ENCODE data around the gene ARHGEF10L.
A peak's percentile ranks its signal among the peaks of the same experiment; 100 is the strongest.

ARHGEF10L gene

GRCh38 chr1:17633654-17634053, 94.2 kb downstream of the ARHGEF10L start:
- DNase-seq (ENCODE audit: low spot score), result no peak

DNA sequence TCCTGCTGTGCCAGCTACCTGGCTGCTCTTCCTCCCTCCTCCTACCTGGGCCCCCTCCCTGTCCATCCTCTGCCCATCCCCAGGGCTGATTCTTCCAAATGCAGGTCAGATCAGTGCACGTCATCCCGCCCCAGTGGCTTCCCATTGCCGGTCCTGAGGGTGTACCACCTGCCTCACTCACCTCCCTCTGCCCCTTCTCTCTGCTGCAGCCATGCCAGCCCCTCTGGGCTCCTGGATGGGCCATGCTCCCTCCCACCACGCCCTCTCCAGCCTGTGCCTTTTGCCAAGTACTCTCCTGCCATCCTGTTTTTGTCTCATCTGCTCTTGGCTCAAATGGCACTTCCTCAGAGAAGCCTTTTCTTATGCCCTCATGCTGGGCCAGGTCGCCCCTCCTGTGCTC, 95.8 kb downstream of the ARHGEF10L start:
- no peak for DNase-seq (ENCODE audit: low spot score)

DNA sequence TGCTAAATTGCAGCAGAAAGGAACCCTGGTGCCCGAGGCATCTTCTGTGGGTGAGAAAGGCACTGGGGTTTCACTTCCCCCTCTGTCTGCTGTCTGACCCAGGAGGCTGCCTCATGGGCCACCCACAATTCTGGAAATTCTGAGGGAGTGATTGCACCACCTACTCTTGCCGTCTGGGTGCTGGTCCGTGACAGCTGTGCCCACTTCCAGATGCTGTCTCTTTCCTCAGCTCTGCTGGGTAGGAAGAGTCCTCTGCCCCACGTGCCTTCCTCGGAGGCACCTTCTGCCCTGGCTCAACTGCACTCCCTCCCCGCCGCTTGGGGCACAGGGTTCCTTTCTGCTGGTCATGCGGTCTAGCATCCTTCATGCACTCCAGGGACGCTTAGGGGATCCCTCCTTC, 96.3 kb downstream of the ARHGEF10L start:
- DNase-seq (ENCODE audit: low spot score), result no peak

- DNase-seq (ENCODE audit: low spot score), result no peak
Measured at GRCh38 chr1:17636612-17637011, 97.1 kb downstream of the ARHGEF10L start.

GRCh38 chr1:17637055-17637454, 97.6 kb downstream of the ARHGEF10L start:
- no peak for DNase-seq (ENCODE audit: low spot score)

- no peak for DNase-seq (ENCODE audit: low spot score)
Measured at GRCh38 chr1:17639703-17640340, 100.3 kb downstream of the ARHGEF10L start.

DNA sequence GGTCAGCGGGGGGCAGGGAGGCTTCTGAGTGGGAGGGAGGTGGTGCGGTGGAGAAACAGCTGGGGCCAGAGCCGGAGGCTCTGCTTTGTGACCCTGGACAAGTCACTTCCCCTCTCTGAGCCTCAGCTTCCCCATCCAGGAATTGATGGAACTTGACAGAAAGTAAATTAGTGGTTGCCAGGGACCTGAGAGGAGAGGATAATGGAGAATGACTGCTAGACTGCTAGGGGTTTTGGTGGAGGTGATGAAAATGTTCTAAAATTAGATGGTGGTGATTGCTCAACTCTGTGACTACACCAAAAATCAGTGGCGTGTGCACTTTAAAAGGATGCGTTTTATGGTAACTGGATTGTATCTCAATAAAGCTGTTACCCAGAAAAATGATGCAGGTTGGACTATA, 100.9 kb downstream of the ARHGEF10L start:
- DNase-seq (ENCODE audit: low spot score), result no peak

GRCh38 chr1:17640975-17641374, 101.5 kb downstream of the ARHGEF10L start:
- no peak for DNase-seq (ENCODE audit: low spot score)

GRCh38 chr1:17642169-17642568, 102.7 kb downstream of the ARHGEF10L start:
- no peak for DNase-seq (ENCODE audit: low spot score)

DNA sequence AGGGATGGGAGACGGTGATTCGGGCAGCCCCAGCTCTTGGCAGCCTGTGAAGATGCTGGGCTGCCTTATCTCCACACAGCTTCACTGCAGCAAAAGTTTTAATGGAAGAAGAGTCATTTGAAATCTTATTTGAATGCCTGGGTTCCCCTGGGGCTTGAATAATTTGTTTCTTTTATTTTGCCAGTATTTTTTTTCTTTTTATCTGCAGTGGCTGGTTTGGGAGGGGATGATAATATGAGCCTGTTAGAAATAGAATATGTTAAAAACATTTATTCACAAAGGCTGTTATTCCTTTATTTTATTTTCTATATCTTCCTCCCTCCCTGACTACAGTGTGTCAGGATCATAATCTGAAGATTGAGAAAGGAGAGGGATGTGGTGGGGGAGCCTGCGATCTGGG, 103.4 kb downstream of the ARHGEF10L start:
- no peak for DNase-seq (ENCODE audit: low spot score)

GRCh38 chr1:17643861-17644703, 104.6 kb downstream of the ARHGEF10L start:
- DNase-seq (ENCODE audit: low spot score), result no peak

GRCh38 chr1:17645068-17645911, 105.8 kb downstream of the ARHGEF10L start:
- no peak for DNase-seq (ENCODE audit: low spot score)

DNA sequence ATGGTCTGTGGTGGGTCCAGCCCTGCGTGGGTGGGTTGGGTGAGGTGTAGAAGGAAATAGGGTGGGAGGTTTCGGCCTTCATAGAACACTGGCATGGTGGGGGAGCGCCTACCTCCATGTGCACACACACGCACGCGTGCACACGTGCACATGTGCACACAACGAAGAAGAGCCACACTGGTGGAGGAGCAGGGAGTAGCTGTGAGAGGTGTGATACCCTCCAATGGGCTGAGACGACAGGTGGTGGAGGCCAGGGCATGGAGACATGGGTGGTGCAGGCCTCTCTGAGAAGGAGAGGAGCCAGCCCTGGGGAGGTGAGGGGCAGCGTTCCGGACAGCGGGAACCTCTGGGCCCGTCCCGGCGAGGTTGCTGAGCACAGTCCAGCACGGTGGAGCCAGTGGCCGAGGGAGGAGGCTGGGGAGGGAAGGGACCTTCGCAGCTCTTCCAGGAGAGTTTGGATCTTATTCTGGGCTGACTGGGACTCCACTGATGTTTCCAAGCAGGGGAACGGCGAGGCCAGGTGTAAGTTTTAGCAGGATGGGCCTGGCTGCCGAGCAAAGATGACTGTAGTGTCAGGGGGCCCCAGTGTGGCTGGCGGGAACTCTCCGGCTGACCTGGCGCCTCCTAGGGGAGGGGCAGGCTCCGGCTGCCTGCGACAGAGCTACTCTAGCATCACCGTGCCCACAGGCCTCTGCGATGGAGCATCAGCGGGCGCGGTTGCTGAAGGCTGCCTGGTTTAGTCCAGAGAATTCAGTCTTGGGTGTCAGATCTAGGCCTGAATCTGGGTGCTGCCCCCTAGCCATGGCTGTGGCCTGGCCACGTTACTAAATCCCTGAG, 107.2 kb downstream of the ARHGEF10L start:
- no peak for DNase-seq (ENCODE audit: low spot score)

DNA sequence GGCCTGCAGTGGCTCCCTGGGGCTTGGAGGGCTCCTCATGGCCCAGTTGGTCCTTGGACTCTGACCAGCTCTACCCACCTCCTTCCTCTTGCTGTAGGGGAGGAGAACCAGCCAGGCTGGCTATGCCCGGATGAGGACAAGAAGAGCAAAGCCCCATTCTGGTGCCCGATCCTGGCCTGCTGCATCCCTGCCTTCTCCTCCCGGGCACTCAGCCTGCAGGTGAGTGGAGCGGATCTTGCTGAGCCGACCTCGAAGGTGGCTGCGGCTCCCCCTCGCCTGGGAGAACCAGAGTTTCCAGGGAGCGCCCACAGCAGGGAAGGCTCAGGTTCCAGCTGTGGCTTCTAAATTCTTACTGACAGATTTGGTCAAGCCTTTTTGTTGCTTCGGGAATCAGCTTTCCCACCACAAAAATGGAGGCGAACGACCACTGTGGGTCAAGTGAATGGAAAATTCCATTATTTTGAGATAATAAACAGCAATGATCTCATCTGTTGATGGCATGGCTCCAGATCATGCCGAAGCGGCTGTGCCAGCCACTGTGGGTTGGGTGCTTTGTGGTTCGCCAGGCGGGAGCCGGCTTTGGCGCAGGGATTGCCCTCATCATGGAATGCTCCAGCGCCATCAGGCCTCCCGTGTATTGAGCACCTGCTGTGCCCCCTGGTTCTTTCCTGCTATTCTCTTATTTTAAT, 109.1 kb downstream of the ARHGEF10L start:
- no peak for DNase-seq (ENCODE audit: low spot score)

DNA sequence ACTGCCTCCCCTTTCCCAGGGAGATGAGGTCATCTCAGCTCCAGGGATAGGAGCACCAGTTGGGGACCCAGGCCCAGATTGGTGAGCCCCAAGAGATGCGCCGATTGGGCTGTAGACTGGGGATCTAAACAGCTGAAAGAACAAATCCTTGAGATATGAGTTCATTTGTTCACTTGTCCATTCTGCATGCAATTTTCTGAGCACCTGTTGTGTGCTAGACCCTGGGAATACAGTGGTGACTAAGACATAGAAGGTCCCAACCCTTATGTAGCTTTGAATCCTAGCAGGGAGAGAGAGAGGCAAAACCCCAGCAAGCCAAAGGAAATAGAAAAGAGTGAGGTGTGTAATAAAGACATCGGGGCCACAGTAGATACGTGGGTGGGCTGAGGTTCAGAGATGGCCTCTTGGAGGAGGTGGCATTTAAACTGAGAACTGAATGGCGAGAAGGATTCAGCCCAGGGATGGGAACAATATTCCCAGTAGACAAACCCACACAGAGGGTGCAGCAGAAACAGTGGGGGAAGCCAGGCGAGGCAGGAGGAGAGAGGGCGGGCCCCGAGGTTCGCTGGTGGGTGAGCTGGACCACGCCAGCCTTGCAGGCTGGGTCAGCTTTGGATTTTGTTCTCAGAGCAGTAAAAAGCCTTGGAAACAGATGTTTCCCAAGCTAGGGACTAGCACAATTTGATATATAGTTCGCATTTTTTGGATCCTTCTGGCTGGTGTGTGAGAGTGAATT, 110.0 kb downstream of the ARHGEF10L start:
- no peak for DNase-seq (ENCODE audit: low spot score)

DNA sequence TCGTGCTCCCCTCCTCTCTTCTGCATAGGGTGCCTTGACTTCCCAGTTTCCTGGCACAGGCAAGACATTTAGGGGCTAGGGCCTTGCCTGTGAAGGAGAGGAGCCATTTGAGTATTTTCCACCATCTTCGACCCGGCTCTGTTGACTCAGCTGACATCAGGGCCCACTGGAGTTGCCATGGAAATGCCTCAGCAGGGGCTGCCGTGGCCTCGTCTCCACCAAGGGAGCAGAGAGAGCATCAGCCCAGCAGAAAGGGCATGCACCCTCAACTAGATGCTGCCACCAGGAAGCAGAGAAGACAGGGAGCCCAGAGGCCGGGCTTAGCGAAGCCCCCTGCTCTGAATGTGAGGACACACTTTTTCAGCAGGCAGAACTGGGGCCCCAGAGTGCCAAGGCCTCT, 113.8 kb downstream of the ARHGEF10L start:
- DNase-seq (ENCODE audit: low spot score), result no peak

DNA sequence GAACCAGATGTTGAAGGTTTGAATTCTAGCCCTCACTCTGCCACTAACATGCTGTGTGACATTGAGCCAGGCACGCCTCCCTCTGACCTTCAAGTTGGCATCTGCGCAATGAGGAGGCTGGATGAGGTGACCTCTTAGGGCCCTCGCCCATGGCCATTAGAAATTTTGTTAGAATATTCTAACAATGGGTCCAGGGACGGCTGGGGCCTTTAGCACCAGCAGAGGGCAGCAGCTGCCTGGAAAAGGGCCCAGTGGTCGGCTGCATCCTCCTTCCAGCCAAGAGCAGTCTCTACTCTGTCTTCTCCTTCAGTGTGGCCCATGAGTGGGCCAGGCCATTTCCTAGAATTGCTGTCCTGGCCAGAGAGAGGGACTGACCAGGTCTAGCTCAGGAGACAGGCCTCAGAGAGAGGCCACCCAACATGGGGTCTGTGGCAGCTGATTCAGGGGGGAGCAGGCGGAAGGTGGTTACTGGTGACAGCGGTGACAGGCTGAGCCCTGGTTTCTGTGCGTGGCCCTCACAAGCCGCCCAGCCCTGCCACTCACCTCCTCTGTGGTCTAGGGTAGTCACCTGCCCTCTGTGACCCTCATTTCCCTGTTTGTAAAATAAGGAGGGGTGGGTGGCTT, 114.3 kb downstream of the ARHGEF10L start:
- DNase-seq (ENCODE audit: low spot score), result peak; percentile 40

GRCh38 chr1:17654519-17654918, 115.0 kb downstream of the ARHGEF10L start:
- DNase-seq (ENCODE audit: low spot score), result no peak

DNA sequence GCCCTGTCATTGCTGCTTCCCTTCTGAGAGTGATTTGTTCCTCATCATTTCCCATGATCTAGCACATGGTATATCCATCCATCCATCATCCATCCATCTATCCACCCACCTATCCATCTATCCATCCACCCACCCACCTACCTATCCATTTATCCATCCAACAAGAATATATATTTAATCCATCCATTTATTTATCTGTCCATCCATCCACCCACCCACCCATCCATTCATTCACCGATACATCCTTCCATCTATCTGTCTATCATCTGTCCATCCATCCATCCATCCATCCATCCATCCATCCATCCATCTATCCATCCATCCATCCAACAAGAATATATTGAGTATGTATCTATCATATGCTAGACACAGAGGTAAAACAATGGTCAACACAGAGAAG, 115.7 kb downstream of the ARHGEF10L start:
- no peak for DNase-seq (ENCODE audit: low spot score)

DNA sequence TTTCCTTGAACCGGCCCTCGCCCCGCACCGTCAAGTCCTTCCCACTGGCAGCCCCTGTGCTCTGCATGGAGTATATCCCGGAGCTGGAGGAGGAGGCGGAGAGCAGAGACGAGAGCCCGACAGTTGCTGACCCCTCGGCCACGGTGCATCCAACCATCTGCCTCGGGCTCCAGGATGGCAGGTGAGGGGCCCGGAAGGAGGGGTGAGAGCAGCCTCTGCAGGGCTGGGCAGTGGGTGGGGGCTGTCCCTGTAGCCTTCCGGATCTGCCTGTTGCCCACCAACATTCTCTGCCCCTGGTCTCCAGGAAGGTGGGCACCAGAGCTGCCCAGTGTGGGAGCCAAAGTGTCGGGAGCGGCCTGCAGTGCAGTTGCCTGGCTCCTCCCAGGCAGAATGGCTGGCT, 116.4 kb downstream of the ARHGEF10L start:
- no peak for DNase-seq (ENCODE audit: low spot score)
